CD4-positive, alpha-beta T cell treated with Interleukin-17A for 1 hour (primary cell): Measurements from ENCODE around the gene KHDRBS2.

Source experiments
- DNase-seq: peaks from one replicate; pipeline ENCODE4 v3.0.0-alpha.2; 2020

Gene KHDRBS2

GRCh38 chr6:62009445-62009844, 276.6 kb downstream of the KHDRBS2 start:
- no peak for DNase-seq

DNA sequence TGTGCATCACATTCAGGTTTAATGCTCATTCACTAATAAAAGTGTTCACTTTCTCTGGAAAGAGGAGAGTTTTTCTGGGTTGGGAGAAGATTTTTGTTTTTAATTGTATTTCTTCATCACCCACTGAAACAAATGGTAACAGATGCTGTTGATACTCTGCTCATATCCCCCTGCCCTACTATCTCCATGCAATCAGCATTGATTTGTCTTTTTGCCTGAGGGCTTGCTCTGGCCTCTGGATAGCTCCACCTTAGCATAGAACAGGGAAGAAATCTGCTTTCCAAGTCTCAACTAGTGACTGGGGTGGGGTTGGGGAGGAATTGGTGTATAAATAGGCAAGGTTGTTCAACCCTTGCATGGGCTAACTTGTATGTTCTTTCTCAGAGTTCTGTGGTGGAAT, 296.4 kb downstream of the KHDRBS2 start:
- no peak for DNase-seq

DNA sequence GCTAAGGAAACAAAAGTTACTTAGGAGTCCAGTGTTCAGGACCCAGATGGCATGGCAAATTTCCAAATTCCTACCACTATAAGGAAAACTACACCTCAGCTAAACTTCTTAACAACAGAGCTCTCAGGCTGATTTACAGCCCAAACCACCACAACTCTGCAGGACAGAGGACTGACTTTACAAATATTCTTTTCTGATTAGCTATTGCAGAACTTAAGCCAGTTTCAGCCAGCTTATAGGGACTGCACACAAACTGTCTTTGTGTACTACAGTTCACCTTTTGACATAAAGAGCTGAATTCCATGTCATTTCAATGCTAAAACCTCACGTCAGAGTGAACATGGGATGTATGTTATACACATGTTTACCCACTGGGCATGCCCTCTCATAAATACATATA, 305.4 kb downstream of the KHDRBS2 start:
- DNase-seq = no peak

DNA sequence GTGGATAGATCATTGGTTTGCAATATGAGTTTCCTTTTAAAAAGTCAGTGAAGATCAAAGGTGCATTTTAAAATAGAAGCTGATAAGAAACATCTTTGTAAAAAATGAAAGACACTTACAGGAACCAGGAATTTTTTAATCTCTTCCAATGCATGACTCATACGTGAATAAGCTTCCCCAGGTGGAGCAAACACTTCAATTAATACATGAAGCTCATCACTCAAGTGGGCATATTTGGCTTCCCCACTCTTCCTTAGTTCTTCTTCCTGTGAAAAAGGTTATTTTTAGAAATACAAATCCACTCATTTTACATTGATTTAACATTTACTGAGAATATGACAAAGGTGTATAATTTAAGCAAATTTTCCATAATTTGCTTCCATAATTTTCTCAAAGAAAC, 308.1 kb downstream of the KHDRBS2 start:
- DNase-seq = no peak

GRCh38 chr6:61977099-61977498, 308.9 kb downstream of the KHDRBS2 start:
- DNase-seq = no peak

DNA sequence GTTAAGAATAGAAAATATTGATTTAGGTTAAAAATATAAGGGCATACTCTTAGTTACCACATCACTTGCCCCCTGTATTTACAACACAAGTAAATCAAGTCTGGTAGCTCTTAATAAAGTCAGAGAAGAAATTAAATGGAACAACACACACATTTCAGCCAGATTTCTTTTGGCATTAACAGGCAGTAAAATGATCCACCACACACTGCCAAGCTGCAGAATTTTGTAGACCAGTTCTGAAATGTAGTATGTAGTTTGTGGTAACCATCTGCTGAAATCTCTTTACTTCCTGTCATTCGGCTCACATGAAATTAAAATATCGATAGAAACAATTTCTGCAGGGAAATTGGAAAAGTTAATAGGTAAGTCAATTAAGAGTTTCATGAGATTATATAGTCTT, 326.8 kb downstream of the KHDRBS2 start:
- DNase-seq = no peak

GRCh38 chr6:61953851-61954250, 332.2 kb downstream of the KHDRBS2 start:
- DNase-seq = no peak

GRCh38 chr6:61951586-61951985, 334.4 kb downstream of the KHDRBS2 start:
- no peak for DNase-seq

DNA sequence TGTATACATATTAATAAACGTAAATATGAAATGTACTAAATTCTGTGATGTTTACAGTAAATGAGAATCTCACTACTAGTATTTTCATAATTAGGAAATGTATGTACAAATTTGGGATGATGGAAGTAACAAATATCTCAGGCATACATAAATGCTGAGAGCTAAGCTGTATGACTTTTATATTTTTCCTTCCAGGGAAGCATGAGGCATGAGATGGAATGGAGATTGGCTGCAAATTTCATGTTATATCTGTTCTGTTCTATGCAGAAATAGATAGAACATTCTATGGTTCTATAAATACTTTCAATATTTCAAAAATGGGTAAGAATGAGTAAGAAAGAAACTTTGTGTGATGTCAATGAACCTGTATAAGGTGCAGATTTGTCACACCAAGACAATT, 335.2 kb downstream of the KHDRBS2 start:
- no peak for DNase-seq

DNA sequence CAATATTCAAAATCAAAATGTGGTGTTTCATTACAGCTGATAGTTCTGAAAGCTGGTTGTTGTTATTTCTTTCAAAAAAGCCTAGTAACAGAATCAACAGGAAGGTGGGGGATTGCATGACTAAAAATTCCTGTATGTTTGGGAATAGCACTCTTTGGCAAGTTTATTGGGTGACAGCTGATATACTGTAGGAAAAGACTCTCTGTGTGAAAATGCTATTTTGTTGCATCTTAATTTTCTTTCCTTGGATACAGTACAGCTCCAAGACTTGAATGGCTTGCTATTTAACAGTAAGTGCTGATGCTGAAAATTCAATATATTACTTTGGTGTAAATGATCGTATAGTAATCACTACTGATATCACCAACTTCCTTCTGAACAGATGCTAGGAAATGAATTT, 336.1 kb downstream of the KHDRBS2 start:
- no peak for DNase-seq

GRCh38 chr6:61949161-61949560, 336.9 kb downstream of the KHDRBS2 start:
- DNase-seq = no peak

DNA sequence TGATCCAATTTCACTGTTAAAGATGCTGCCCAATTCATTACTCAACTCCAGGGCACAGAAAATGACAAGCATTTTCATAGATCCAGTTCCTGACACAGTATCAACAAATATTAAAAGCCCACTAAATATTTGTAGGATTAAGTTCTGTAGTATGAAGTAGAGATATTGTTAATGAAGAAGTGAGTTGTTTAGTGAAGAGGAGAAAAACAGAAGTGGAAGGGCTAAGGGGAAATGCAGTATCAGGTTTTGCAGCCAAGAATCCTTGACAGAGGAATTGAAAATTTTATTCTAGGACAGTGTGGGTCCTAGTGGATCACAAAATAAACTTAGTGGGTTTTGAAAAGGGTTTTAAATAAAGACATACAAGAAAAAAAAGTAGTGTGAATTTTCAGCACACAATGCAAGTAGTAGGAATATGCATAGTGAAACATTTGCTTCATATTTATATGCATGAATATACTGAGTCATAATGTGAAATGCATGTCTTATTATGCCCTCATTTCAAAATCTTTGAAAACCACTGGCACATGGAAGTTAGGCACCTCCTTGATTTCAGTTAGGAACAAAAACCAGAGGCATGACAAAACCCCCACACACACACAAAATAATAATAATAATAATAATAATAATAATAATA, 338.6 kb downstream of the KHDRBS2 start:
- DNase-seq = no peak

DNA sequence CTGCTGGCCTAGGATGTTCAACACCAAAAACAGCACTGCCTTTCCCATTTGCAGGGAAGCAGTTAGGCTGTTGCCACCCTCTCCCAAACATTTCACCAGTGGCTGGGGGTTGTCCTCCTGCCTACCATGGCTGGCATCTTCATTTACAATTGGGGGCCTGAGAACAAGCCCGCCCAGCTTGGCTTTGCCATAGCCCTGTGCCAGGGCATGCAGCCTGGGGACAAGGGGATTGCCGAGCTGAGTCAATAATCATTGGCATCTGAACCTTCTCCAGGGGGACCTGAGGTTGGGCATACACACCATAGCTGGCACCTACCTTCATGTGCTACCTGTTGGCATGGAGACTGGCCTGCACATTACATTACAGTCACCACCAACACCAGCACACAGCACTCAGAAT, 345.1 kb downstream of the KHDRBS2 start:
- no peak for DNase-seq

DNA sequence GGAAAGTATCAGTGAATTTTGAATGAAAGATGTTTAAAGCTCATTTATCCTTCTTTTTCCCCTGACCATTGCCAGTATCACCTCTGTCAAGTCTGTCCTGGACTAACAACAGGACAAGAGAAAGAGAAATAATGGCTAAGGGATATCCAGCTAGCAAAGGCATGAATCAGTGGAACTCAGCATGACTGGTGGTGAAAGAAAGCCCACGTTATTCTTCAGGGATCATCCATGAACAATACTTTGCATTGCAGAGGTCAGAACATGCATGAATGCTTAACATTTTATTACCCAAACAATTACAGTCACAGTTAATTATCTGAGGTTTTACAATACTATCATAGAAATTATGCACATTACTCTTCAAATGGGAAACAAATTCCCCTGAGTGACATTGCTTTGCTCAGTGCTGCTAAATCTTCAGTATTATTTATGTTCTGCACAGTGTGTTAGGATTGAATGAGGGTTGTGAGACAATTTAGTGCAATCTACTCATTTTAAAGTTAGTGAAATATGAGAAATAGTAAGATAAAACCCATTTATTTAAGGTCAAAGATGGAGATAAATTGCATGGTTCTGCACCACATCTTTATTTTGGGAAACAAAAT, 350.7 kb downstream of the KHDRBS2 start:
- DNase-seq = no peak

GRCh38 chr6:61909486-61909885, 376.5 kb downstream of the KHDRBS2 start:
- no peak for DNase-seq

DNA sequence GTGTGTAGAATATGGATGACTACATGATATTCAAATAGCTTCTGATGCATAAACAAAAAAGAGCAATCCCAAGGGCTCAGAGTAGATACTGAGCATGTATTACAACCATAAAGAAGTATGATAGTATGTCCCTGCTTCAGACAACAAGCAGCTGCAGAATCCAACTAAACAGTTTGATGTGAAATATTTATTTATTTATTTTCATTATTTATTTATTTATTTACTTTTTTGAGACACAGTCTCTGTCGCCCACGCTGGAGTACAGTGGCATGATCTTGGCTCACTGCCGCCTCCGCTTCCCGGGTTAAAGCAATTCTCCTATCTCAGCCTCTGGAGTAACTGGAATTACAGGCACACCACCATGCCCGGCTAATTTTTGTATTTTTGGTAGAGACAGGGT, 384.3 kb downstream of the KHDRBS2 start:
- no peak for DNase-seq

DNA sequence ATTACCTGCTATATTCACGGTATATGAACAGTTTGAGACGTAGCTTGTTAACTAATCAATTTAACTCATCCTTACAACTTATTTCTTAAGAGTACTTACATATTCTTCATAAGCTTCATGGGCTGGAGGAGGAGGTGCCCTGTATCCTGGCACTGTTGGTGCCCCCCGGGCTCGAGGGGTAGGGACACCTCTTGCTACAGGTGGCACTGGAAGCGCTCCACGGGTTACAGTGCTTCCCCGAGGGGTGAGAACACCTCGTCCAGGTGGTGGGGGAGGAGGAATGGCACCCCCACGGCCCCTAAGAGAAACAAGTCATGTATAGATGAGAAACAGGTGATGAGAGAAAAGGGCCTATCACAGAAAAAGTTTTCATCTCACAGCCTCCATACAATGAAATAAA, 391.5 kb downstream of the KHDRBS2 start:
- no peak for DNase-seq

DNA sequence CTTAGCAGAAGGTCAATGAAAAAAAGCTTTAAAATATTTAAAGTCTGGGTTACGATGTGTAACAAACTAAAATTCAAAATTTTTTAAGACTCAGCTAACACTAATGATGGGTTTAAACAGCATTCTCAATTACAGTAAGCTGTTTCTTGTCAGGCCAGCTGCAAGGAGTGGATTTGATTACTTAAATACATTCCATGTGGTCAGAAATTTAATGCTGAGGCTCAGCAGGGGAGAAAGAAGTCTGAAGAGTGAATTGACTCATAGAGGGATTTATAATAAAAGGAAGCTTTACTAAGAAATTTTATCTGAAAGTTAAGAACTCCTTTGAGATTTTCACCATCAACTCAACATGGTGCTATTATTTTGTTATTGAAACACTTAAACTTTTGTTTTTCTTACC, 398.6 kb downstream of the KHDRBS2 start:
- DNase-seq = no peak

GRCh38 chr6:61886608-61887259, 399.3 kb downstream of the KHDRBS2 start:
- no peak for DNase-seq

DNA sequence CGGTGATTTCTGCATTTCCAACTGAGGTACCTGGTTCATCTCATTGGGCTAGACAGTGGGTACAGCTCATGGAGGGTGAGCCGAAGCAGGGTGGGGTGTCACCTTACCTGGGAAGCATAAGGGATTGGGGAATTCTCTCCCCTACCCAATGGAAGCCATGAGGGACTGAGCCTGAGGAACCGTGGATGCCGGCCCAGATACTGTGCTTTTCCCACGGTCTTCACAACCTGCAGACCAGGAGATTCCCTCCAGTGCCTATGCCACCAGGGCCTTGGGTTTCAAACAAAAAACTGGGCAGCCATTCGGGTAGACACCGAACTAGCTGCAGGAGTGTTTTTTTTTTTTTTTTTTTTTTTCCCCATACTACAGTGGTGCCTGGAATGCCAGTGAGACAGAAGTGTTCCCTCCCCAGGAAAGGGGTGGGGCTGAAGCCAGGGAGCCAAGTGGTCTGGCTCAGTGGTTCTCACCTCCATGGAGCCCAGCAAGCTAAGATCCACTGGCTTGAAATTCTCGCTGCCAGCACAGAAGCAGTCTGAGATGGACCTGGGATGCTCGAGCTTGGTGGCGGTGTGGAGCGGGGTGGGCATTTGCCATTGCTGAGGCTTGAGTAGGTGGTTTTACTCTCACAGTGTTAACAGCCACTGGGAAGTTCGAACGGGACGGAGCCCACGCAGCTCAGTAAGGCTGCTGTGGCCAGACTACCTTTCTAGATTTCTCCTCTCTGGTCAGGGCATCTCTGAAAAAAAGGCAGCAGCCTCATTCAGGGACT, 416.2 kb downstream of the KHDRBS2 start:
- DNase-seq = no peak

GRCh38 chr6:61868507-61869080, 417.4 kb downstream of the KHDRBS2 start:
- no peak for DNase-seq

DNA sequence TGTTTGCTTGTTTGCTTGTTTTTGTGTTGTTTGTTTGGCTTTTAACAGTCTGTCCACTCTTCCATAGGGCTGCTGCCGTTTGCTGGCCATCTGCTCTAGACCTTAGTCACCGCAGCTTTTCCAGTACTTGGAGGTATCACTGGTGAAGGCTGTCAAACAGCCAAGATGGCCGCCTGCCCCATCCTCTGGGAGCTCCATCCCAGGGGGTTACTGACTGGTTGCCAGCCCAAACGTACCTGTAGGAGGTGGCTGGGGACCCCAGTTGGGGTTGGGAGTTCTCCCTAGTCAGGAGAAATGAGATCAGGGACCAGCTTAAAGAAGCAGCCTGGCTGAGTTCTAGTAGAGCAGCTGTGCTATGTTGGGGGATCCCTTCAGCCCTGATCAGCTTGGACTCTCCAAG, 418.4 kb downstream of the KHDRBS2 start:
- DNase-seq = no peak

DNA sequence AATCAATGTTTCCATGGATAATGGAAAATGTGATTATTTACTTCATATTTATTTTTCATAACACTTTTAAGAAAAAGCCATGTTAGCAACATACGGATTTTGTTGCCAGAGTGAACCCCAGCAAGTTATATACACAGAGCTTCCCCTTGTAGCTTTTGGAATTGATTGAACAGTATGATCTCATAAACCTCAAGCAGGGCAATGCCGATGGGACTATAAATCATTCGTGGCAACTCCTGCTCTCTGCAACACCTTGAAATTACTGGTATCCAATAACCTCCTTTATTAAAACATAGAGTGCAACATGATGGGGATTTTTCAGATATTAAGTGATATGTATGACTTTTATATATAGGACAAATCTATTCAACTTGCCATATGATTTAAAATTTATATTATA, 428.5 kb downstream of the KHDRBS2 start:
- no peak for DNase-seq

DNA sequence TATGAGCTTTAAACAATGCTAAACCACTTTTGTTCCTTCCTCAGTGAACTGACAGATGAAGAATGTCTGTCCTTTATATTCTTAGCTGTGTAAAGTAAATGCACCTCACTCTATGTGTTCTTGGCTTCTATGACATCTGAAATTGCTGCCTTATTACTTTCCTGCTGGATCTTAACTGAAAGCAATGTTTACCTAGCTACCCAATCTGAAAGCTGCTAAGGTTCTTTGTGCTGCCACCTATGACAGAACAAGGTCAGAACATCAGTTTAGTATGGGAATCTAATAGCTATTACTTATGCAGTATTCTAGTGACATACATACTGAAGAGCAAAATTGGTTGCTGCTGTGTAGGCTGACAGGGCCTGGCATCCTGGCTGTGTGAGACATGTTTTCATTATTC, 444.1 kb downstream of the KHDRBS2 start:
- no peak for DNase-seq
